Activated CD4-positive, CD25-positive, alpha-beta regulatory T cell treated with anti-CD3 and anti-CD28 coated beads, Interleukin-2, amount 50 U/mL, for 72 hours (primary cell): ENCODE data around the gene SCMH1.
"Not testable (repeated sequence)": the region's sequence is repeated elsewhere in the genome, so short reads cannot be mapped to it uniquely, and the experiment has no call there.

ENCODE experiments used
- DNase-seq: peaks from one replicate; pipeline ENCODE4 v3.0.0; 2021

Gene SCMH1

GRCh38 chr1:41246568-41246967, 4.5 kb upstream of the SCMH1 start:
- no peak for DNase-seq

GRCh38 chr1:41245659-41246058, 3.6 kb upstream of the SCMH1 start:
- no peak for DNase-seq

DNA sequence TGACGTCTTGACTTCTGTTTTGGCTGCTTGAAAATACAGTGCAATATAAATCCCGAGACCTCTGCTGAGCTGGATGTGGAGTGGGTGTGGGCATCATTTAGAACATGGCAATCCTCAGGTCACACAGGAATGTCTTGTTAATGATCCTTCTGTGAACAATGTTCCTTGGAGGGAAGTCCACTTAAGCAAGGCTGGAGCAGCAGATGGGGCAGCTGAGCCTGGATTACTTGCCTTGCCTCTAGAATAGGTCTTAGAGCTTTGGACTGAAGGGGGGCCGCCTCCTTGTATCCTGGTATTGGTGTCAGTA, 926 bp upstream of the SCMH1 start:
- DNase-seq, result no peak

GRCh38 chr1:41242342-41243078, 404 bp upstream of the SCMH1 start:
- peak; percentile 53 for DNase-seq

- peak; percentile 57 for DNase-seq
Observed at GRCh38 chr1:41241354-41241748, 755 bp downstream of the SCMH1 start.

DNA sequence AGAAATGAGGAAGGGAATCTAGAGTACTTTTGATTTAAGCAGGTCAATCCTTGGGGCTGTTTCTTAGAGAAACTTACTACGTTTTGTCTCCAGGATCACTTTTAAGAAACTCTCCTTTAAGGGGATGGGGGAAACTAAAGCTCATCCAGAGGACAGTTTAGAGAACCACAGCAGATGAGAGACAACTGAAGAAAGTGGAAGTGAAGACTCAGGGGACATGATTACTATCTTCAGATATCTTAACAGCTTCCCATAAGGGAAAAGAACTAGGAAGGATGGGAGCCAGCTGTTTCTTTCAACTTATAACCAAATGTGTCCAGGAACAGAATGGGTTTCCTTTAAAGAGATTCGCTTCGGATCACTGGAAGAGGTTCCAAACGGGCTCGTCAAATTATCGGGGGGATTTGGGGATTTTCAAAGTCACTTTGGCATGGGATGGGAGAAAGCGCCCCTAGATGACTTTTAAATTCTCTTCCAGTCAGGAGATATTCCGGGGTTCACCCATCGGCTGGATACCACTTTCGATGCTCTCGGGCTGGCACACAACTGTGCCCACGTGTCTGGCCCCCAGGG, 1.2 kb downstream of the SCMH1 start:
- no peak for DNase-seq

DNA sequence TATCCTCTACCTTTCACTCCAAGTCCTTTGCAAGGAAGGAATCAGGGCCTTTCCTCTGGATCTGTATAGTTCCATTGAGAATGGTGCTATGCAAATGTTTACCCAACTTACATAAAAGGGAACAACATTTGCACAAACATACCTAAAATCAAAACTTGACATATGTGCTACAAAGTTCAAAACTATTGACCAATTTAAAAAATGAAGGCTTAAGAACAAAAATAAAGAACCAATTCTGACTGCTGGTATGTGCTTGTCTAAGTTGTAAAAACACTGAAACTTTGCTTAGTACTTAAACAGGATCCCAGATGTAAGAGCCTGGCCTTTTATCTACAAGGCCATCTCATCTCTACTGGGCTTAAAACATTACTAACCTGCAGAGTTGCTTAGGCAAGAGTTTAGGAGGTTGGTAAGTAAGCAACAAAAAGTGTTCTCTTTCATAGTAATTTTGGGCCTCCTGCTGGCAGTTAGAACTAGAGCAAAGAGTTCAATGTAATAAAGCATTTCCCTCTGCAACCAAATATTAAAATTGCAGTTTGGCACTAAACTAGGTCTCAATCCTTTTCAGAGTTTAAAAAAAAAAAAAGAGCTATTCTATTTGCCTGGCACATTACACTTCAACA, 2.0 kb downstream of the SCMH1 start:
- DNase-seq, result no peak

DNA sequence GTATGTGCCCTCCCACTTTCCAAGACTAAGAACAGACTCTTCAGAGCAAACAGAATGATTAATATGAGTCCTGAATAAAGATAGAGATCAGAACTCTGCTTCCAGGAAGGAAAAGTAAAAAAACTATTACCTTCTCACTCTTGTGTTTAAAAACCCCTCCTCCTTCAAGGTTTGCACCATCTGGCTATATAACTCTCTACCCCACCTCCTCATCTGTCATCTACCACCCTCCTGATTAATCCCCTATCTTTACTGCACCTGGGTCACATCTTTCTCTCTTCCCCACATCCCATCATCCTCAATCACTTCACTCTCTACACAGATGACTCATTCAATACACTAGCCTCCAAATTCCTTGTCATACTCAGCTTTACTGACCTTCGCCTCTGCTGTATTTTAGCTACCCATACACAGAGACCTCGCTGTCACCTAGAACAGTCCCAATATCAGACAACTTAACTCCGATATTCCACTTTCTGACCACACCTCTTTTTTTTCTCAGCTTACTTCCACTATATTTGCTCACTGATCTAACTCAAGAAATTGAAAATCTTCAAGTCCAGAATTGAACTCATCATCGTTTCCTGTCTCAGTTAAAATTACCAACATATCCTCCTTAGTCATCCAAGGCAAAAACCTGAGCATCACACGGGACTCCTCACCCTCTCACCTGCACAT, 3.7 kb downstream of the SCMH1 start:
- DNase-seq, result no peak

DNA sequence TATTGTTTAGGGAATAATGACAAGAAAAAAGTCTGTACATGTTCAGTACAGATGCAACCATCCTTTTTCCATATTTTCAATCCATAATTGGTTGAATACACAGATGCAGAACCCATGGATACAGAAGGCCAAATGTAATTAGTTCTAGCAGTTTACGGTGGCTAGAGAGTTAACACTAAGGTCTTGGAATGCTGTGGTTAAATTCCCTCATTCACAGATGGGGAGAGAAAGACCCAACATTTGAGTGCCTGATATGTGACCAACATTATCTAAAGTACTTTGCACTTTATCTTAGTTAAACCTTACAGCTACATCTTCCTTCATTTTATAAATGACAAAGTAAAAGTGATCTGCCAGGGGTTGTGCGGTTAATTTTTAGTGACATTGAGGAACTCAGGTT, 5.3 kb downstream of the SCMH1 start:
- DNase-seq, result no peak

- DNase-seq, result no peak
Observed at GRCh38 chr1:41235893-41236292, 6.2 kb downstream of the SCMH1 start.

- no peak for DNase-seq
Observed at GRCh38 chr1:41233708-41234107, 8.4 kb downstream of the SCMH1 start.

GRCh38 chr1:41232305-41232704, 9.8 kb downstream of the SCMH1 start:
- no peak for DNase-seq

DNA sequence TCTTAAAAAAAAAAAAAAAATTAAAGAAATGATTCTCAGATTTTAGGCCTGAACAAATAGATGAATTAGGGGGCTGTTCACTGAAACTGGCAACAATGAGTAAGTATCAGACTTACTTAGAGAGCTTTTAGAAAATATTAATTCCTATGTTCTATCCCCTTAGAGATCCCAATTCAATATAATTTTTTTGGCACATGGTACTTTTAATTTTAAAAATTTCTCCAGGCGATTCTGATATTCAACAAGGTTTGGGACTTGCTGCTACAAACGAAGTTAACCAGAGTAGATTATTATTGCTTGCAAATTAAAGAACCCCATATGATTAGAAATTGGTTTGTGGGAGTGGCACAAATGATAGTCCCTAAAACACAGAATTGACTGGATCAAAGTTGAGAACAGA, 11.4 kb downstream of the SCMH1 start:
- DNase-seq, result no peak

DNA sequence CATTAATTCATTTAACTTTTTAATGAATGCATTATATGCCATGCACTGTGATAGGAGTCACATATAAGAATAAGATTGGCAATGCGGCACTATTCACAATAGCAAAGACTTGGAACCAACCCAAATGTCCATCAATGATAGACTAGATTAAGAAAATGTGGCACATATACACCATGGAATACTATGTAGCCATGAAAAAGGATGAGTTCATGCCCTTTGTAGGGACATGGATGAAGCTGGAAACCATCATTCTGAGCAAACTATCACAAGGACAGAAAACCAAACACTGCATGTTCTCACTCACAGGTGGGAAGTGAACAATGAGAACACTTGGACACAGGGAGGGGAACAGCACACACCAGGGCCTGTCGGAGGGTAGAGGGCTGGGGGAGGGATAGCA, 12.9 kb downstream of the SCMH1 start:
- not testable (repeated sequence) for DNase-seq

- no peak for DNase-seq
Observed at GRCh38 chr1:41226815-41227434, 15.2 kb downstream of the SCMH1 start.

DNA sequence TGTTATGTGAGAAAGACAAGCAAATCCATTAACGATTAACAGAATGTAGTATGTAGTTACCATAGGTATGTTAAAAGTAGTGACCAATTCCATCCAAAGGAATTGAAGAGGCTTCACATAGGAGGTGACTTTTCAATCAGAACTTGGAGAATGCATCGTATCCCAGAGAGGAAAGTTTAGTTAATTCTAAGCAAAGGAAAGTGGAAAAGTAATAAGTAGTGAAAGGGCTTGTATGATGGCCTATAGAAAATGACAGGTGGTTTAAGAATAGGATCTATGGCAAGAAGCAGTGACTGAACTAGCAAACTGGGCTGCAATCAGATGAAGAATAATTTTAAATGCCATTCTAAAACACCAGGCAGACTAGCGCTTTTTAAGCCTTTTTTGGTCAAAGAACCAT, 16.6 kb downstream of the SCMH1 start:
- DNase-seq, result no peak

DNA sequence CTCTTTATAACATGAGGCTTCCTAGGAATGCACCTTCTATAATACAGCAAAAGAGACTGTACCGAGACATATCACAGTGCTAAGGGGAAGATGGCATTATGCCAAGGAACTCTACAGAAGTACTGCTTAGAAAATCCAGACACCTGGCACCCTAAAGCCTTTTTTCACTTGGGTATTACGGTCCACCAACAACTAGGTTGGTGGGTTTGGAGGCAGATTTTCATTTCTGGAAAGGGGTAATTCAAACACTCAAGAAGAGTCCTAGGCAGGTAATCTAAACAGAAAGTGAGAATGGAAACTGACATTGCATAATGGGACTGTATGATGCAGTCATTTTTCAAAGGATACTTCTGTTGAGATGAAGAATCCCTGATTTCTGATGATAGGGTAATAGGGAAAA, 19.6 kb downstream of the SCMH1 start:
- DNase-seq, result no peak

GRCh38 chr1:41221995-41222394, 20.1 kb downstream of the SCMH1 start:
- DNase-seq, result no peak

DNA sequence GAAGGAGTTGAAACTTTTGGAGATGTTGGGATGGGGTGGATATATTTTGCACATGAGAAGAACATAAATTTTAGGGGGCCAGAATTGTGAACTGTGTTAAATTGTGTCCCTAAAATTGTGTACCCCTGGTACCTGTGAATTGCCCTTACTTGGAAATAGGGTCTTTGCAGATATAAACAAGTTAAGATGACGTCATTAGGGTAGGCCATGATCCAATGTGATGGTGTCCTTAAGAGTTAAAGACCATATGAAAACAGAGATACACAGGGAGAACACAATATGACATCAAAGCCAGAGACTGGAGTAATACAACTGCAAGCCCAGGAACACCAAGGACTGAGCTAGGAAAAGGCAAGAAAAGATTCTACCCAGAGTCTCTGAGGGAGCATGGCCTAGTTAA, 24.0 kb downstream of the SCMH1 start:
- no peak for DNase-seq

- no peak for DNase-seq
Observed at GRCh38 chr1:41217441-41217840, 24.7 kb downstream of the SCMH1 start.

GRCh38 chr1:41215623-41216022, 26.5 kb downstream of the SCMH1 start:
- DNase-seq, result no peak

- no peak for DNase-seq
Observed at GRCh38 chr1:41213341-41213740, 28.8 kb downstream of the SCMH1 start.

DNA sequence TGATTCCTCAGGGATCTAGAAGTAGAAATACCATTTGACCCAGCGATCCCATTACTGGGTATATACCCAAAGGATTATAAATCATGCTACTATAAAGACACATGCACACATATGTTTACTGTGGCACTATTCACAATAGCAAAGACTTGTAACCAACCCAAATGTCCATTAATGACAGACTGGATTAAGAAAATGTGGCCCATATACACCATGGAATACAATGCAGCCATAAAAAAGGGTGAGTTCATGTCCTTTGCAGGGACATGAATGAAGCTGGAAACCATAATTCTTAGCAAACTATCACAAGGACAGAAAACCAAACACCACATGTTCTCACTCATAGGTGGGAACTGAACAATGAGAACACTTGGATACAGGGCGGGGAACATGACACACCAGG, 30.5 kb downstream of the SCMH1 start:
- DNase-seq, result not testable (repeated sequence)

GRCh38 chr1:41207053-41207452, 35.1 kb downstream of the SCMH1 start:
- DNase-seq, result not testable (repeated sequence)
